IPS-15b (cell line): Measurements from ENCODE around the gene ATP2A2.
"Not testable (repeated sequence)": the region's sequence is repeated elsewhere in the genome, so short reads cannot be mapped to it uniquely, and the experiment has no call there.

ENCODE experiments used
- H3K27me3 ChIP-seq: one replicate; pipeline ENCODE4 v1.6.1; 2013; ENCODE audit warnings: low read length; ENCODE audit not compliant: control insufficient read depth, insufficient read depth
- H3K36me3 ChIP-seq: one replicate; pipeline ENCODE4 v1.6.1; 2013; ENCODE audit warnings: low read length; ENCODE audit not compliant: control insufficient read depth, insufficient read depth
- H3K4me1 ChIP-seq: one replicate; pipeline ENCODE4 v1.6.1; 2013; ENCODE audit warnings: mild to moderate bottlenecking, low read length; ENCODE audit not compliant: control insufficient read depth, insufficient read depth
- H3K4me3 ChIP-seq: one replicate; pipeline ENCODE4 v1.5.1; 2013; ENCODE audit warnings: low read depth, low read length
- H3K9ac ChIP-seq: one replicate; pipeline ENCODE4 v1.6.1; 2013; ENCODE audit warnings: low read depth, mild to moderate bottlenecking, low read length
- H3K9me3 ChIP-seq: one replicate; pipeline ENCODE4 v1.6.1; 2013; ENCODE audit warnings: mild to moderate bottlenecking, low read length; ENCODE audit not compliant: control insufficient read depth, insufficient read depth

Gene ATP2A2

DNA sequence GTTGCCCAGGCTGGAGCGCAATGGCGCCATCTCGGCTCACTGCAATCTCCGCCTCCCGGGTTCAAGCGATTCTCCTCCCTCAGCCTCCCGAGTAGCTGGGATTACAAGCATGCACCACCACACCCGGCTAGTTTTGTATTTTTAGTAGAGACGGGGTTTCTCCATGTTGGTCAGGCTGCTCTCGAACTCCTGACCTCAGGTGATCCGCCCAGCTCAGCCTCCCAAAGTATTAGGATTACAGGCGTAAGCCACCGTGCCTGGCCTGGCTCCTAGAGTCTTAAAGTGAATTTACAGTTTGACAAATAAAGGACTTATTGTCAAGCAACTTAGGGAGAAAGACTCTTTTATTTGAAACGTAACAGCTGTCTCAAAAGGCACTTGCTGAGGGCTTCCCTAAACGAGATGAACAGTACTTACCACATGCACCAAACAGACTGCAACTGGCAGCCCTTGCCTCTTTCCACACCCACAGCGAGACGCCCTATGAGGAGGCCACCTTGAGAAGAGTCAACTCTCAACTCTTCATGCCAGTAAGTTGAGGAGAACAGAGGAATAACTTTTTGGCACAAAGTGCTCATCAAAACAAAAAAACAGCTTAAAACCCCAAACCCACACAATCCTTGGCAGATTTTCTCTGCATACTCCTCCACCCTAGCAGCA lies 97.2 kb downstream of the ATP2A2 start:
- H3K36me3 ChIP-seq, result peaks cover 73% of the 10 kb centered on the region
- H3K9ac ChIP-seq, H3K4me3 ChIP-seq, H3K27me3 ChIP-seq, H3K9me3 ChIP-seq, H3K4me1 ChIP-seq: not testable (repeated sequence)

DNA sequence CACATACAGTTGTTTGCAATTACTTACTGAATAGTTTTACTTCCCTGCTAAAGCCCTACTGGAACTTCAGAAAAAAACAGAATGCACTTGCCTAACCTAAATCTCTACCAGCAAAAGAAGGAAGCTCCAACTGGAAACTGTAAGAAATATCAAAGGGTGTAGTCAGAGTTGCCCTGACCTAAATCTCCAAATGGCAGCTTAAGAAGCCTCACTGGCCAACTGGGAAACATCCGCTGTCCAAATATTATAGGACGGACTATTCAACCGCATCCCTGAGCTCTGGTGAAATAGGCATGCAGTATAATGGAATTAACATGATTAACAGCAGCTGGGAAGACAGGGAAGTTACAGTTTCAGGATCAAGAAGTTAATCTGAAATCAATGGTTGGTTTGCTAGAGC lies 98.2 kb downstream of the ATP2A2 start:
- peaks cover 72% of the 10 kb centered on the region for H3K36me3 ChIP-seq
- H3K27me3 ChIP-seq, result no peaks in the 10 kb centered on the region
- H3K9me3 ChIP-seq, result no peaks in the 10 kb centered on the region
- H3K4me3 ChIP-seq, result no peak overlapping the region
- no peak overlapping the region for H3K9ac ChIP-seq
- H3K4me1 ChIP-seq, result no peaks in the 10 kb centered on the region

- Histone ChIP-seq H3K4me1 (no peaks in the 10 kb centered on the region), H3K9ac (no peak overlapping the region), H3K4me3 (no peak overlapping the region), H3K27me3 (no peaks in the 10 kb centered on the region), H3K9me3 (no peaks in the 10 kb centered on the region), H3K36me3 (peaks cover 70% of the 10 kb centered on the region)
These were observed 98.6 kb downstream of the ATP2A2 start for GRCh38 chr12:110379631-110380030.

DNA sequence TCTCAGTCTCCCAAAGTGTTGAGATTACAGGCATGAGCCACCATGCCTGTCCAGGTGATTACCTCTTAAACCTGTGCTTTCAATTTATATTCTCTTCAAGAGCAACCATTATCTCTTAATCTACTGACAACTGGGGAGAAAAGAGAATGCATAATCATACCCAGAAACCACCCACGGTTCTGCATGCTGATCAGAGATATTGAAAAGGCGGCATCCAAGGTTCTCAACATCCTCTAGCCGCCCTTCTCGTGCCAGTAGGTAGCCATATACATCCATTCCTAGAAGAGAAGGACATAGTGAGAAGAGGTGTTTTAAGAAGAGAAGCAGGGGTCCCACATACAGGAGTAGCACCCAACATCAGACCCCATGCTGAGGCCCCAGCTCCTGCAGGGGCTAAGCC lies 101.6 kb downstream of the ATP2A2 start:
- Histone ChIP-seq H3K4me1 (no peaks in the 10 kb centered on the region), H3K4me3 (no peak overlapping the region), H3K36me3 (peaks cover 64% of the 10 kb centered on the region), H3K9ac (no peak overlapping the region), H3K9me3 (no peaks in the 10 kb centered on the region), H3K27me3 (no peaks in the 10 kb centered on the region)
